VCaP (cell line): ENCODE results near the gene CRYBG1.

Experiments used
- H3K27ac ChIP-seq: fragments of 450-650 bp; 2 replicates; pipeline ENCODE4 v1.5.1; 2017
- TF ChIP-seq, protein P1 (sequence below): fragments of 450-650 bp; conservative IDR thresholded peaks from 2 replicates; pipeline ENCODE4 v1.5.1; 2017; ENCODE audit warnings: mild to moderate bottlenecking, moderate library complexity

Gene CRYBG1

DNA sequence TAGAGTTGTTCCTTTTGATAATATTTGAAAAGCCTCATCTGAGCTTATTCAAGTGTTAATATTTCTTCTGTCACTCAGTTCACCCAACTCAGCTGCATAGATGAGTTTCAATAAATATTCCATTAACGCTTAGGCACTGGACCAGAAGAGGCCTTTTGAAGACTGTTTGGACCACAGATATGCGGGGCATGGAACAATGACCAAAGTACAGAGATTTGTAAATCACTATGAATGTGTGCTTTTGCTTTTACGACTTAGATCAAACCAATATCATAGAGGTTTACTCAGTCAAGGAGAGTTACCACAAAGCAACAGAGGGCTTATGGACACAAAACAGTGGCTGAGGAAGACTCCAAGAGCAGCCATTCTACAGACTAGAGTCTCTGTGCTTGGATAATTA, 168.9 kb downstream of the CRYBG1 start:
- H3K27ac ChIP-seq: peak overlapping the region; percentile 25

DNA sequence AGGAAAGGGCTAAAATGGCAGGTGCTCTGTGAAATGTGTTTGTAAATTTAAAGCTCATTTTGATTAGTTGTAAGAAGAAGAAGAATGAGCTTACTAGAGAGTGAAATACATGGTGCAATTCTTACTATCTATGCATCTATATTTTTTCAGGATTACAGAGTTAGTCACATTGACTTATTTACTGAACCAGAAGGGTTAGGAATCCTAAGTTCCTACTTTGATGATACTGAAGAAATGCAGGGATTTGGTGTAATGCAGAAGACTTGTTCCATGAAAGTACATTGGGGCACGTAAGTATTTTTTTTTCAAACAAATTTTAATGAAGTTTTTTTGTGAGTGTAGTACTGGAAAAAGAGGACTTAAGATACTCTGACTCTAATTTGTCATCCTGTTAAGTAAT, 169.5 kb downstream of the CRYBG1 start:
- TF ChIP-seq, protein P1, sequence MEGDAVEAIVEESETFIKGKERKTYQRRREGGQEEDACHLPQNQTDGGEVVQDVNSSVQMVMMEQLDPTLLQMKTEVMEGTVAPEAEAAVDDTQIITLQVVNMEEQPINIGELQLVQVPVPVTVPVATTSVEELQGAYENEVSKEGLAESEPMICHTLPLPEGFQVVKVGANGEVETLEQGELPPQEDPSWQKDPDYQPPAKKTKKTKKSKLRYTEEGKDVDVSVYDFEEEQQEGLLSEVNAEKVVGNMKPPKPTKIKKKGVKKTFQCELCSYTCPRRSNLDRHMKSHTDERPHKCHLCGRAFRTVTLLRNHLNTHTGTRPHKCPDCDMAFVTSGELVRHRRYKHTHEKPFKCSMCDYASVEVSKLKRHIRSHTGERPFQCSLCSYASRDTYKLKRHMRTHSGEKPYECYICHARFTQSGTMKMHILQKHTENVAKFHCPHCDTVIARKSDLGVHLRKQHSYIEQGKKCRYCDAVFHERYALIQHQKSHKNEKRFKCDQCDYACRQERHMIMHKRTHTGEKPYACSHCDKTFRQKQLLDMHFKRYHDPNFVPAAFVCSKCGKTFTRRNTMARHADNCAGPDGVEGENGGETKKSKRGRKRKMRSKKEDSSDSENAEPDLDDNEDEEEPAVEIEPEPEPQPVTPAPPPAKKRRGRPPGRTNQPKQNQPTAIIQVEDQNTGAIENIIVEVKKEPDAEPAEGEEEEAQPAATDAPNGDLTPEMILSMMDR: no peak
- peak overlapping the region; percentile 25 for H3K27ac ChIP-seq

More for the DNA sequence above, 168.9 kb downstream of the CRYBG1 start:
- TF ChIP-seq, protein P1: no peak

DNA sequence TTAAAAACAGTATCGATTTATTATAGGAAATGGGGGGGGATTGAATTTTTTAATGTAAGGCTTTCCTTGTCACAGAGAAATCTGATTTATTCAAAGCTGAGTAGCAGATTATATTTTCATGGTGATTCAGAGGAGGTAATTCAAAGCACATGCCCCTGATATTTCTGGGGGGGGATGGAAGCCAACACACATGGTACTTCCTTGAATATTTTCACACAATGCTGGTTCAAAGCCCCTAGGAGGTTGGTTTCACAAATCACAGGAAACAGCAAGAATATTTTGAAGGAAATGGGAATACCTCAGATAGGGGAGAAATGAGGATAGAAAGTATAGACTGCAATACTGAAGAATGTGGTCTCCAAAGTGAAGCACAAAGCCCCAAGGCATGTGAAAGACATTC, 170.0 kb downstream of the CRYBG1 start:
- TF ChIP-seq, protein P1: no peak
- peak overlapping the region; percentile 25; the same call in 1 of the 2 replicates for H3K27ac ChIP-seq

DNA sequence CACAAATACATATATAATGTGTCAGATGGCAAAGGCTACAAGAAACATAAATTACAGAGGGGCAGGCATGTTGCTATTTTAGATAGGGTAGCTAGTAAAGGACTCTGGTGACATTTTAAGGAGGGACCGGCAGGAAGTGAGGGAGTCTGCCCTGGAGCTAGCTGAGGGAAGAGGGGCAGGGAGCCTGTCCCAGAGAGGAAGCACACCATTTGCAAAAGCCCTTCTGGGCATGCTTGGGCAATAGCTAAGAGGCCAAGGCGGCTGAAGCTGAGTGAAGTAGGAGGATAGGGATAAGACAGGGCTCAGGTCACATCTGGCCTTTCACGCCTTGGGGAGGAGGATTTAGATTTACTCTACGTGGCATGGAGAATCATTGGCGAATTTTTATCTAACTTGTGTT, 172.5 kb downstream of the CRYBG1 start:
- TF ChIP-seq, protein P1: no peak
- H3K27ac ChIP-seq: no peak overlapping the region

DNA sequence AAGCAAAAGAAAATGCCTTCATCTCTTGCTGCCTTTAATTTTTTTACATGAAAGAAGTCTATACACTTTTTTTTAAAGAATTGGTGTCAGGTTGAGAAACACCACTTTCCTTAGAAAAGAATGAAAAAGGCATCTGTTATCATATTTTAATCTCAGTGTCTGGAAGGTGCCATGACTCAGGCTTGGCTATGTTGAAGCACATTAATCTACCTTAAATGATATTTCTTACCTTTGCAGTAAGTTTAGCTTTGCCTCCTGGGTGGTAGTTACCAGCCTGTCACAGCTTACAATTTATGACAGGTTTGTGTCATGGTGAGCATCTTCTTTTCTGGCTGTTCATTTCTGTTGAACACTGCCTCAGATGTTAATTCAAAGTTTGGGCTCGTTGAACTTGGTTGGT, 173.5 kb downstream of the CRYBG1 start:
- no peak overlapping the region for H3K27ac ChIP-seq
- TF ChIP-seq, protein P1: no peak

DNA sequence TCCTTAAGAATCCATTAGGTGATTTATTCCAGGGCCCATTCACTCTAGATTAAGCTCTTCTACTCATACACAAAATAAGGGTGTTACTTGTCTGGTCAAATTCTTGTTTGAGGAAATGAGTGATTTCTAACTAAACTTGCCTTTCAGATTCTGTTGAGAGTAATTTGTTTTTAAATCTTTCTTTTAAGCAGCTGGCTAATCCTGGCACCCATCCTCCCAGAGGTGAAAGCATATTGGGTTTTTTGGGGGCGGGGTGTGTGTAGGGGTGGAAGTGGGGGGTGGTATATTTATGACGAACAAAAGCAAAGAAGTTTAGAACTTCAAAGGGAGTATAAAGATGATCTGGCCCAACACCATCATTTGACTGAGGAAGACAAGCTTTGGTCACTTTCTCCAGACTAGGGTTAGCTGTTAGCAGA, 174.1 kb downstream of the CRYBG1 start:
- TF ChIP-seq, protein P1: no peak
- H3K27ac ChIP-seq: no peak overlapping the region

DNA sequence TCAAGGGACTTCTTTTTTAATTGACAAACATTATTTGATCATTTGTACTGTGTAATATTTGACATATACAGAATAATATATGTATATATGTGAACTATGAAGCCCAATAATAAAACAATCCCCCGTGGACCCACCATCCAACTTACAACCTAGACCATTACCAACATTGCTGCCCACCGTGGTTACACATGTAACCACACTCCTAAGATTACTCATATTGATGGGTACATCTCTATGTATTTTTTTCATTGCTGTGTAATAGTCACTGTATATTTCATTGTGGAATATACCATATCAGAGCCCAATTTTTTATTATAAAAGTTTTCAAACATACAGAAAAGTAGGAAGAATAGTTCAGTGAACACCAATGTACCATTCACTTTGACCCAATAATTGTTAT, 174.5 kb downstream of the CRYBG1 start:
- TF ChIP-seq, protein P1: no peak
- H3K27ac ChIP-seq: no peak overlapping the region
